ENCODE measurements around the gene PRR3. TPM values are rescaled to one million over a fixed set of nuclear protein-coding genes. Genes with fewer than 3 reads are reported as not detected.

The PRR3 gene
- total and polyA plus RNA-seq, 9 of the 15 experiments (the other 6 are each of a cell fraction or from before 2014, with no cell fraction given): 23.5 to 59.6 (median 28.8) TPM

GRCh38 chr6:30556906-30557682 lies at the start of gene PRR3 (continued):
- peak; percentile 39; the same call in 1 of the 2 replicates for TF ChIP-seq RUNX1 (IDR thresholded peaks at IDR 0.05; ENCODE audit: low read depth)
- TF ChIP-seq CHD4 (IDR thresholded peaks at IDR 0.05; ENCODE audit: insufficient read depth, insufficient replicate concordance, low read depth, low read length, poor library complexity, severe bottlenecking): no peak
- TF ChIP-seq ZNF277 (CRISPR knock-in tag; IDR thresholded peaks at IDR 0.05; ENCODE audit: borderline replicate concordance): no peak
- TF ChIP-seq ELF4 (CRISPR knock-in tag; IDR thresholded peaks at IDR 0.05): no peak
- peak; percentile 20 for TF ChIP-seq POU5F1 (IDR thresholded peaks at IDR 0.05; ENCODE audit: borderline replicate concordance, low read depth, low read length, partially characterized antibody)
- 0 out of 2 replicates have a peak, but pooled peaks have one; percentile 59 for TF ChIP-seq HNRNPUL1 (IDR thresholded peaks at IDR 0.05; ENCODE audit: low read length)
- TF ChIP-seq ESRRB (CRISPR knock-in tag; IDR thresholded peaks at IDR 0.05; ENCODE audit: borderline replicate concordance): no peak
- no peak for TF ChIP-seq HMG20A (CRISPR knock-in tag; conservative IDR thresholded peaks at IDR 0.05)
- peak; percentile 69; the same call in 1 of the 2 replicates for TF ChIP-seq MIER1 (IDR thresholded peaks at IDR 0.05; ENCODE audit: low read depth)
- TF ChIP-seq TFAM (CRISPR knock-in tag; conservative IDR thresholded peaks at IDR 0.05): no peak
- 0 out of 2 replicates have a peak, but pooled peaks have one; percentile 5 for TF ChIP-seq TCF7L2 (IDR thresholded peaks at IDR 0.05; ENCODE audit: low read depth, low read length)
- peak; percentile 87 for TF ChIP-seq NKRF (IDR thresholded peaks at IDR 0.05; ENCODE audit: borderline replicate concordance)
- TF ChIP-seq FOXM1 (IDR thresholded peaks at IDR 0.05; ENCODE audit: low read depth): no peak
- TF ChIP-seq FOXM1 (CRISPR knock-in tag; IDR thresholded peaks at IDR 0.05; ENCODE audit: low read depth): no peak
- peak; percentile 58; the same call in 1 of the 2 replicates for TF ChIP-seq ARID1B (IDR thresholded peaks at IDR 0.05)
- no peak for TF ChIP-seq SMC3 (conservative IDR thresholded peaks at IDR 0.05; ENCODE audit: insufficient read depth, low read depth, low read length)
- no peak for TF ChIP-seq ZNF408 (CRISPR knock-in tag; IDR thresholded peaks at IDR 0.05; ENCODE audit: low read depth)
- TF ChIP-seq SIN3A (IDR thresholded peaks at IDR 0.05; ENCODE audit: borderline replicate concordance in 2 of 2, control insufficient read depth in 1 of 2, low read depth in 2 of 2, low read length in 2 of 2): peak in 1 of 2 experiments; percentile 74
- no peak for TF ChIP-seq SMAD1 (IDR thresholded peaks at IDR 0.05; ENCODE audit: low read depth, low read length, partially characterized antibody)
- TF ChIP-seq ZNF644 (tag; IDR thresholded peaks at IDR 0.05; ENCODE audit: low read depth): no peak; the same call in 1 of the 2 replicates
